ENCODE measurements around the gene B4GALT6. TPM values are rescaled to one million over a fixed set of nuclear protein-coding genes. Genes with fewer than 3 reads are reported as not detected.

The B4GALT6 gene
- total RNA-seq, 5 donors from 2014 or later (not counting 1 experiment from before 2014, with no cell fraction given): 0.25 to 1.5 (median 1.2) TPM

DNA sequence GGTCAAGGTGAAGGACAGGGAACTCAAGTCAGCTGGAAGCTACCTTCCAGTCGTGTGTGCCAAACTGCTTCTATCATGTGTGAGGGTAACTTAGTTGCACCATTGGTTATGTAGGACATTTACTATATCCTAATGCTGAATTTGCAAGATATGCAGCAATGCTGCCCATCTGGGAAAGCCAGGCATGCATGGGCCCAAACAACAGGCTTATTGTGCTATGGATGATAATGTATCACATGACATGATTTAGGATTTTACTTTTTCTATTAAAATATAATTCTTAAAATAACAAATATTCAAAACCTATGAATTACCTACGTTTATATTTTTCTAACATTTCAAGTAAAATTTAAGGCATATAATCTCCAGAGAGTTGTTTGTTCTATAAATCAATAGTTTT, 35.9 kb downstream of the B4GALT6 start:
- Histone ChIP-seq H3K9me3 (no peaks in the 10 kb centered on the region), H3K27me3 (replicated peaks in 1 of 2; ENCODE audit: control insufficient read depth in 2 of 2, extremely low read depth in 1 of 2, insufficient read depth in 2 of 2, low read length in 1 of 2) (peaks cover 0 to 16% of the 10 kb centered on the region in 2 experiments), H3K27ac (ENCODE audit: low read length) (no peak overlapping the region), H3K4me1 (ENCODE audit: control insufficient read depth in 1 of 2, extremely low read depth in 1 of 2, insufficient read depth in 2 of 2, low read length in 2 of 2) (peaks cover 0 to 2% of the 10 kb centered on the region in 2 experiments), H3K36me3 (ENCODE audit: control insufficient read depth in 2 of 2, extremely low read depth in 1 of 2, insufficient read depth in 1 of 2, low read length in 1 of 2) (no peaks in the 10 kb centered on the region), H3K4me3 (ENCODE audit: control insufficient read depth in 1 of 2, extremely low read depth in 1 of 2, low read length in 1 of 2) (no peak overlapping the region)
- Mint-ChIP-seq H3K4me1 (peaks cover 3 to 18% (median 8%) of the 10 kb centered on the region in 3 donors), H3K9me3 (no peaks in the 10 kb centered on the region), H3K36me3 (no peaks in the 10 kb centered on the region), H3K27ac (no peak overlapping the region), H3K27me3 (peaks cover 21 to 26% of the 10 kb centered on the region in 2 donors), H3K4me3 (no peak overlapping the region)
- WGBS (ENCODE audit: insufficient coverage): no CpG with 5 or more reads among the region's 2 CpGs
- no peak for ATAC-seq (replicated peaks in 1 of 4)
- ChIA-PET POLR2A (no interaction called here), CTCF (no interaction called here)
- no peak for DNase-seq

DNA sequence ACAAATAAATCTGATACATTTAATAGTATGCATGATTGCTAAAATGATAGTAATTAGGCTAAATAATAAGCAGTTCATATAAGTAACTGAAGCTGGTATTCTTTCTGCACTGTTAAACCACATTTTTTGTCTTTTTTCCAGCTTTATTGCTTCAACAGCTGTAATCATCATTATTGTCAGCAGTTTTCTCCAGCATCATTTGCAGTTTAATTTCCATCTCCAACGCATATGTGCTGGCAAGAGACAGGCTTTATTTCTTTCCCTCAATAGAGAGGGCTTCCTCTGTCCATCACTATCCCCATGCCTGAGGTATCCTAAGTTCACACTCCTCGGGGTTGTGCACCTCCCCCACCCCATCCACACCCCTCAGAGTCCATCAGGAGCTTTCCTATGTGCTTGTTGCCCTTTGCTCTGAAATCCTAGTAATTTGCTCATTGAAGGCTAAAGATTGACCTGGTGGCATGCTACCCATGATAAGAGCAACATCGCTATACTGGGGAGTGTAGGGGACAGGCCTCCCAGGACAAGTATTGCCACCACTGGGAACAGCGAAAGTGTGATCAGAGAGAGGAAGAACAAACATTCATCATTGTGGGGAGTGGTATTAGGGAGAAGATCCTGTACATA, 37.1 kb downstream of the B4GALT6 start:
- H3K9me3 ChIP-seq: no peaks in the 10 kb centered on the region
- peaks cover 0 to 2% of the 10 kb centered on the region in 2 experiments for H3K4me1 ChIP-seq (ENCODE audit: control insufficient read depth in 1 of 2, extremely low read depth in 1 of 2, insufficient read depth in 2 of 2, low read length in 2 of 2)
- ChIA-PET CTCF (no interaction called here), POLR2A (interaction anchor here in 1 of 2 donors (0.6 kb wide), 1 partner anchor 51 kb away, joined by 4 read pairs; no protein-coding TSS in a partner anchor)
- ATAC-seq (replicated peaks in 1 of 4) (no peak), DNase-seq (no peak)
- Mint-ChIP-seq H3K36me3 (no peaks in the 10 kb centered on the region), H3K4me3 (no peak overlapping the region), H3K27me3 (peaks cover 11 to 16% of the 10 kb centered on the region in 2 donors), H3K9me3 (no peaks in the 10 kb centered on the region), H3K27ac (no peak overlapping the region), H3K4me1 (peaks cover under 1 to 11% (median 8%) of the 10 kb centered on the region in 3 donors)
- H3K27ac ChIP-seq (ENCODE audit: low read length): no peak overlapping the region
- H3K4me3 ChIP-seq (ENCODE audit: control insufficient read depth in 1 of 2, extremely low read depth in 1 of 2, low read length in 1 of 2): no peak overlapping the region
- peaks cover 0 to 10% of the 10 kb centered on the region in 2 experiments for H3K27me3 ChIP-seq (replicated peaks in 1 of 2; ENCODE audit: control insufficient read depth in 2 of 2, extremely low read depth in 1 of 2, insufficient read depth in 2 of 2, low read length in 1 of 2)
- no peaks in the 10 kb centered on the region for H3K36me3 ChIP-seq (ENCODE audit: control insufficient read depth in 2 of 2, extremely low read depth in 1 of 2, insufficient read depth in 1 of 2, low read length in 1 of 2)
- WGBS (ENCODE audit: insufficient coverage): 88% methylated on average over 3 of the region's 4 CpGs

- Histone ChIP-seq H3K27ac (ENCODE audit: low read length) (no peak overlapping the region), H3K4me1 (ENCODE audit: control insufficient read depth in 1 of 2, extremely low read depth in 1 of 2, insufficient read depth in 2 of 2, low read length in 2 of 2) (peaks cover 0 to 2% of the 10 kb centered on the region in 2 experiments), H3K4me3 (ENCODE audit: control insufficient read depth in 1 of 2, extremely low read depth in 1 of 2, low read length in 1 of 2) (no peak overlapping the region), H3K36me3 (ENCODE audit: control insufficient read depth in 2 of 2, extremely low read depth in 1 of 2, insufficient read depth in 1 of 2, low read length in 1 of 2) (no peaks in the 10 kb centered on the region), H3K27me3 (replicated peaks in 1 of 2; ENCODE audit: control insufficient read depth in 2 of 2, extremely low read depth in 1 of 2, insufficient read depth in 2 of 2, low read length in 1 of 2) (peaks cover 0 to 5% of the 10 kb centered on the region in 2 experiments), H3K9me3 (no peaks in the 10 kb centered on the region)
- peaks cover 0 to 10% (median 8%) of the 10 kb centered on the region in 3 donors for H3K4me1 Mint-ChIP-seq
- H3K27me3 Mint-ChIP-seq: peaks cover 6 to 10% of the 10 kb centered on the region in 2 donors
- no peak overlapping the region for H3K4me3 Mint-ChIP-seq
- H3K27ac Mint-ChIP-seq: no peak overlapping the region
- ATAC-seq (replicated peaks in 1 of 4) (no peak), DNase-seq (no peak)
- ChIA-PET CTCF (interaction anchor here in 1 of 2 donors (0.6 kb wide), 1 partner anchor 490 kb away, joined by 7 read pairs; no protein-coding TSS in a partner anchor), POLR2A (no interaction called here)
- no peaks in the 10 kb centered on the region for H3K9me3 Mint-ChIP-seq
- WGBS (ENCODE audit: insufficient coverage): 60% methylated on average over 1 of the region's 7 CpGs
- no peaks in the 10 kb centered on the region for H3K36me3 Mint-ChIP-seq
These were observed 37.9 kb downstream of the B4GALT6 start for GRCh38 chr18:31646332-31647126.

DNA sequence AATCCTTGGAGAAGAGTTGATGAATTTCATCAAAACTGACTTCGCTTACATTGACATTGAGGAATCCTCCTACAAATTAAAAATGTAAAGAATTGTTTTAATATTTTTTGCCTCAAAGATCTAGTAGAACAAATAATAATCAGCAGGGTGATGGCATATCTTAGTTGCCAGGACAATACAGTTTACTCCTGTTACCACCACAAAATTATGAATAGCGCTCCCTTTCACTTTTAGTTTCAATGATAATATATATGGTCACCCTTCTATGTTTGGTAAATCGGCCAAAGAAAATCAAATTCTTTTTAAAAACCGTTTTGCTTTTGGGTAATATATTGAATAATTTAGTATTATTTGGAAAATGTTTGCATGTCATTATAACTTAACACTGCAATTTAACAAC, 39.0 kb downstream of the B4GALT6 start:
- no peak for ATAC-seq (replicated peaks in 1 of 4)
- H3K9me3 Mint-ChIP-seq: no peaks in the 10 kb centered on the region
- no CpG with 5 or more reads among the region's 4 CpGs for WGBS (ENCODE audit: insufficient coverage)

DNA sequence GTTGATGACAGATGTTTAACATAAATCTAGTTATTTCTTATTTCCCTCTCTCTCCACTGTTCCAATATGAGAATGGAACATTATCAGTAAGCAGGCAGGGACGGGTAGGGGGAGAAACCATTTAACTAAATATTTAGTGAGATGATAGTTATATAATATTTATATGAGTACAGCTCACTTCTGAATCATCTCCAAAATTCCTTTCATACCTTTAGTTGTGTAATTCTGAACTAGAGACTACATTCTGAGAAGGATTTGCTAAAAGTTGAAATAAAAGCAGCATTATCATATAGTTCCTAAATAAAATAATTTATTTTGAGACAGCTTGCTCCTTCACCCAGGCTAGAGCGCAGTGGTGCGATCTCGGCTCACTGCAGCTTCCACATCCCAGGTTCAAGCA, 41.4 kb downstream of the B4GALT6 start:
- 100% methylated on average over 3 of the region's 4 CpGs for WGBS (ENCODE audit: insufficient coverage)
- Histone ChIP-seq H3K27ac (ENCODE audit: low read length) (no peak overlapping the region), H3K36me3 (ENCODE audit: control insufficient read depth in 2 of 2, extremely low read depth in 1 of 2, insufficient read depth in 1 of 2, low read length in 1 of 2) (no peaks in the 10 kb centered on the region), H3K4me3 (ENCODE audit: control insufficient read depth in 1 of 2, extremely low read depth in 1 of 2, low read length in 1 of 2) (no peak overlapping the region), H3K27me3 (replicated peaks in 1 of 2; ENCODE audit: control insufficient read depth in 2 of 2, extremely low read depth in 1 of 2, insufficient read depth in 2 of 2, low read length in 1 of 2) (peaks cover 0 to 2% of the 10 kb centered on the region in 2 experiments), H3K4me1 (ENCODE audit: control insufficient read depth in 1 of 2, extremely low read depth in 1 of 2, insufficient read depth in 2 of 2, low read length in 2 of 2) (peaks cover 0 to 2% of the 10 kb centered on the region in 2 experiments), H3K9me3 (no peaks in the 10 kb centered on the region)
- ChIA-PET CTCF (no interaction called here), POLR2A (no interaction called here)
- no peak for DNase-seq
- no peak overlapping the region for H3K4me3 Mint-ChIP-seq
- no peak overlapping the region for H3K27ac Mint-ChIP-seq
- H3K36me3 Mint-ChIP-seq: no peaks in the 10 kb centered on the region
- peaks cover 4 to 7% of the 10 kb centered on the region in 2 donors for H3K27me3 Mint-ChIP-seq
- H3K4me1 Mint-ChIP-seq: peaks cover 0 to 10% (median 8%) of the 10 kb centered on the region in 3 donors
- H3K9me3 Mint-ChIP-seq: no peaks in the 10 kb centered on the region
- ATAC-seq (replicated peaks in 1 of 4): no peak

More for the DNA sequence above, 39.0 kb downstream of the B4GALT6 start:
- Histone ChIP-seq H3K9me3 (no peaks in the 10 kb centered on the region), H3K27ac (ENCODE audit: low read length) (no peak overlapping the region), H3K4me3 (ENCODE audit: control insufficient read depth in 1 of 2, extremely low read depth in 1 of 2, low read length in 1 of 2) (no peak overlapping the region), H3K4me1 (ENCODE audit: control insufficient read depth in 1 of 2, extremely low read depth in 1 of 2, insufficient read depth in 2 of 2, low read length in 2 of 2) (peaks cover 0 to 2% of the 10 kb centered on the region in 2 experiments), H3K36me3 (ENCODE audit: control insufficient read depth in 2 of 2, extremely low read depth in 1 of 2, insufficient read depth in 1 of 2, low read length in 1 of 2) (no peaks in the 10 kb centered on the region), H3K27me3 (replicated peaks in 1 of 2; ENCODE audit: control insufficient read depth in 2 of 2, extremely low read depth in 1 of 2, insufficient read depth in 2 of 2, low read length in 1 of 2) (peaks cover 0 to 2% of the 10 kb centered on the region in 2 experiments)
- POLR2A ChIA-PET: no interaction called here
- Mint-ChIP-seq H3K4me3 (no peak overlapping the region), H3K27me3 (peaks cover 4 to 7% of the 10 kb centered on the region in 2 donors), H3K36me3 (no peaks in the 10 kb centered on the region), H3K4me1 (peaks cover 0 to 10% (median 8%) of the 10 kb centered on the region in 3 donors), H3K27ac (no peak overlapping the region)
- CTCF ChIA-PET: no interaction called here
- no peak for DNase-seq

DNA sequence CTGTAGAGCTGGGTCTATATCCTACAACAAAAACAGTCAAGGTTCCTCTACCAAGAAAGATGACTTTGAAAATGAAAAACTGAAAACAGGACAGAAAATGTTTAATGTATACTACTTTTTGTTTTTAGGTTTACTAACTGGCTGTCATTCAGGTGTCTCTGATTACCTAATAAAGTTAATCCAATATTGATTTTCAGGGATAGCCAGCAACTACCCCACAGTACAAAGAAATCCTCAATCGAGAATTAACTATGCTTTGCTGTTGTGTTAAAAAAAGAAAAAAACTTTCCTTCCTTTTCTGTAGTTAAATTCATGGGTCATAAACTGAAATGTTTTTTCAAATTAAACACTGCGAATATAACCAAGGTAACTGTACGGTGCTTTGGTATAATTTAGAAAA, 46.9 kb downstream of the B4GALT6 start:
- Histone ChIP-seq H3K27ac (ENCODE audit: low read length) (no peak overlapping the region), H3K4me3 (ENCODE audit: control insufficient read depth in 1 of 2, extremely low read depth in 1 of 2, low read length in 1 of 2) (no peak overlapping the region), H3K36me3 (ENCODE audit: control insufficient read depth in 2 of 2, extremely low read depth in 1 of 2, insufficient read depth in 1 of 2, low read length in 1 of 2) (no peaks in the 10 kb centered on the region), H3K27me3 (replicated peaks in 1 of 2; ENCODE audit: control insufficient read depth in 2 of 2, extremely low read depth in 1 of 2, insufficient read depth in 2 of 2, low read length in 1 of 2) (no peaks in the 10 kb centered on the region), H3K4me1 (ENCODE audit: control insufficient read depth in 1 of 2, extremely low read depth in 1 of 2, insufficient read depth in 2 of 2, low read length in 2 of 2) (peaks cover 6 to 16% of the 10 kb centered on the region in 2 experiments), H3K9me3 (no peaks in the 10 kb centered on the region)
- ChIA-PET POLR2A (no interaction called here), CTCF (interaction anchor here in 1 of 2 donors (0.7 kb wide), 1 partner anchor 85 kb away, joined by 6 read pairs; no protein-coding TSS in a partner anchor)
- DNase-seq (no peak), ATAC-seq (replicated peaks in 1 of 4) (no peak)
- Mint-ChIP-seq H3K9me3 (peaks cover 0 to 3% (median 2%) of the 10 kb centered on the region in 3 donors), H3K27ac (no peak overlapping the region), H3K4me1 (peaks cover 6 to 15% (median 7%) of the 10 kb centered on the region in 3 donors), H3K4me3 (no peak overlapping the region), H3K27me3 (peaks cover 0 to 14% of the 10 kb centered on the region in 2 donors), H3K36me3 (no peaks in the 10 kb centered on the region)
- WGBS (ENCODE audit: insufficient coverage): no CpG with 5 or more reads among the region's 3 CpGs

Measured in T-cell (primary cell).